Smooth muscle cell (in vitro differentiated cells): Measurements from ENCODE around the gene PKP4. TPM values are rescaled to one million over a fixed set of nuclear protein-coding genes. Genes with fewer than 3 reads are reported as not detected.

Source experiments
- DNase-seq: peaks from one replicate; lab custom pipeline; 2025; ENCODE audit not compliant: unreplicated experiment; lab: John Stamatoyannopoulos, UW
- H2AFZ ChIP-seq: fragments of 200-600 bp; sonication (generic); 2 replicates; pipeline ENCODE4 v1.6.0; 2016; ENCODE audit warnings: antibody characterized with exemption, low read depth, mild to moderate bottlenecking
- H3F3A ChIP-seq: fragments of 200-600 bp; sonication (generic); 2 replicates; pipeline ENCODE4 v1.6.0; 2017; ENCODE audit warnings: antibody characterized with exemption, low read depth
- H3K27ac ChIP-seq: fragments of 200-600 bp; sonication (generic); 2 replicates; pipeline ENCODE4 v1.5.1; 2016; ENCODE audit warnings: low read depth, mild to moderate bottlenecking
- H3K27me3 ChIP-seq: fragments of 200-600 bp; sonication (generic); 2 replicates; pipeline ENCODE4 v1.6.1; 2016; ENCODE audit warnings: low read depth, mild to moderate bottlenecking
- H3K36me3 ChIP-seq: fragments of 200-600 bp; sonication (generic); 2 replicates; pipeline ENCODE4 v1.5.1; 2016; ENCODE audit warnings: low read depth
- H3K4me1 ChIP-seq: fragments of 200-600 bp; sonication (generic); 2 replicates; pipeline ENCODE4 v1.5.1; 2016; ENCODE audit warnings: low read depth
- H3K4me2 ChIP-seq: fragments of 200-600 bp; sonication (generic); 2 replicates; pipeline ENCODE4 v1.6.0; 2016; ENCODE audit warnings: mild to moderate bottlenecking
- H3K4me3 ChIP-seq: fragments of 200-600 bp; sonication (generic); 2 replicates; pipeline ENCODE4 v1.5.1; 2016; ENCODE audit warnings: mild to moderate bottlenecking
- H3K79me2 ChIP-seq: fragments of 200-600 bp; sonication (generic); 2 replicates; pipeline ENCODE4 v1.6.0; 2016; ENCODE audit warnings: low read depth, mild to moderate bottlenecking
- H3K9ac ChIP-seq: fragments of 200-600 bp; sonication (generic); 2 replicates; pipeline ENCODE4 v1.6.0; 2016; ENCODE audit warnings: low read depth
- H3K9me3 ChIP-seq: fragments of 200-600 bp; sonication (generic); replicated peaks from 2 replicates; pipeline ENCODE4 v1.5.1; 2016; ENCODE audit warnings: low read depth
- H4K20me1 ChIP-seq: fragments of 200-600 bp; sonication (generic); 2 replicates; pipeline ENCODE4 v1.6.0; 2016; ENCODE audit warnings: low read depth
- WGBS: methylation state at CpG from one replicate; pipeline ENCODE4 v1.1.7; 2016; ENCODE audit warnings: low lambda C conversion rate; 5-methylcytosine and 5-hydroxymethylcytosine counted together
- polyA plus RNA-seq: library from polyadenylated mRNA; unstranded; fragments of >200 nt; fragmentation: Nextera tagmentation; extraction: Ambion mirVana; gene quantifications from 2 replicates; pipeline ENCODE4 v1.2.1, GENCODE V29; 2016
- total RNA-seq: library from RNA; depleted of rRNA; stranded (reverse); fragments of >200 nt; gene quantifications from 2 replicates; pipeline ENCODE4 v1.2.3, GENCODE V29; 2014
- TF ChIP-seq, protein P1 (sequence below): fragments of 200-600 bp; sonication (generic); IDR thresholded peaks from 2 replicates; pipeline ENCODE4 v1.5.1; 2017; ENCODE audit warnings: borderline replicate concordance, mild to moderate bottlenecking, antibody characterized with exemption; ENCODE audit not compliant: insufficient read depth, poor library complexity, severe bottlenecking

PKP4 gene
- total and polyA plus RNA-seq, 2 experiments from 2014 or later = 2.4 to 14.0 TPM

DNA sequence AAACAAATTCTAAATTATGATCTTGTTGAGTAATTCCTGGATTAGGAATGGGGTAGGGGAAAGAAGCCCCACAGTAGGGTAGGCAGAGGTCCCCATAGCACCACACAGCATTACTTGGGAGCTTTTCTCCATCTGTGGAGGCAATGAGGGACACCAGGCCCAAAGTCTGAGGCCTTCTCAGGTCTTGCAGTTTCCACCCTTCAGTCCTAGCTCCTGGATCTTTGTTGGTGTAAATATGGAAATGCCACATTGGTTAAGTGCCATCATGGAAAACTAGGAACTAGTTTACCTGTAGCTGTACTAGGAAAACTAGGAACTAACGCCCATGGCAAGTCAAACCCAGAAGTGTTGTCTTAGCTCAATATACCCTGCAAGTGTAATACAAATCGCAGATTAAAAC is 225.1 kb downstream of the PKP4 start:
- Histone ChIP-seq H3K9me3 (no peaks in the 10 kb centered on the region), H3F3A (no peaks in the 10 kb centered on the region), H3K27ac (no peak overlapping the region), H3K79me2 (no peaks in the 10 kb centered on the region), H3K27me3 (no peaks in the 10 kb centered on the region), H2AFZ (no peak overlapping the region), H4K20me1 (no peaks in the 10 kb centered on the region), H3K4me2 (no peak overlapping the region), H3K4me1 (no peaks in the 10 kb centered on the region), H3K4me3 (no peak overlapping the region), H3K9ac (no peak overlapping the region), H3K36me3 (no peaks in the 10 kb centered on the region)
- DNase-seq = no peak
- TF ChIP-seq, protein P1, sequence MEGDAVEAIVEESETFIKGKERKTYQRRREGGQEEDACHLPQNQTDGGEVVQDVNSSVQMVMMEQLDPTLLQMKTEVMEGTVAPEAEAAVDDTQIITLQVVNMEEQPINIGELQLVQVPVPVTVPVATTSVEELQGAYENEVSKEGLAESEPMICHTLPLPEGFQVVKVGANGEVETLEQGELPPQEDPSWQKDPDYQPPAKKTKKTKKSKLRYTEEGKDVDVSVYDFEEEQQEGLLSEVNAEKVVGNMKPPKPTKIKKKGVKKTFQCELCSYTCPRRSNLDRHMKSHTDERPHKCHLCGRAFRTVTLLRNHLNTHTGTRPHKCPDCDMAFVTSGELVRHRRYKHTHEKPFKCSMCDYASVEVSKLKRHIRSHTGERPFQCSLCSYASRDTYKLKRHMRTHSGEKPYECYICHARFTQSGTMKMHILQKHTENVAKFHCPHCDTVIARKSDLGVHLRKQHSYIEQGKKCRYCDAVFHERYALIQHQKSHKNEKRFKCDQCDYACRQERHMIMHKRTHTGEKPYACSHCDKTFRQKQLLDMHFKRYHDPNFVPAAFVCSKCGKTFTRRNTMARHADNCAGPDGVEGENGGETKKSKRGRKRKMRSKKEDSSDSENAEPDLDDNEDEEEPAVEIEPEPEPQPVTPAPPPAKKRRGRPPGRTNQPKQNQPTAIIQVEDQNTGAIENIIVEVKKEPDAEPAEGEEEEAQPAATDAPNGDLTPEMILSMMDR = no peak
- 98% methylated on average over 2 of the region's 2 CpGs for WGBS

DNA sequence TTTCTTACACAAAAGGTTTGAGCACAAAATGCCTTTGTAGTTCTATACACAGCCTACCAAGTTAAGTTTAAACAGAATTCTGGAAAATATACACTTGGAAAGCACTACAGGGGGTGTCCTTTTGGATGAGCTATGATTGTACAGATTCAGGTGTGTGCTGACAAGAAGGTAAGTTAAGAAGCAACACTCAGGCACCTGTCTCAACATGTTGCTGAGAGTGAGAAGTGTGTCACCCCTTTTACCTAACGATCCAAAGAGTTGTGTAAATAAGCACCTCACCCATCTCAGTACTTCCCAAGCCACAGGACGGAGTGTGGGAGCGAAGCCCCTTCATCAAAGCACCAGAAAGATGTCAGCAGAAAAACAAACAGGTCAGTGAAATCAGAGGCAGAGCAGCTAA is 228.9 kb downstream of the PKP4 start:
- Histone ChIP-seq H4K20me1 (no peaks in the 10 kb centered on the region), H3K9ac (no peak overlapping the region), H3K4me2 (no peak overlapping the region), H2AFZ (no peak overlapping the region), H3K79me2 (no peaks in the 10 kb centered on the region), H3K27ac (no peak overlapping the region), H3K4me1 (no peaks in the 10 kb centered on the region), H3K36me3 (no peaks in the 10 kb centered on the region), H3F3A (no peaks in the 10 kb centered on the region), H3K4me3 (no peak overlapping the region), H3K9me3 (no peaks in the 10 kb centered on the region), H3K27me3 (no peaks in the 10 kb centered on the region)
- WGBS = 77% methylated on average over 3 of the region's 3 CpGs
- no peak for DNase-seq
- TF ChIP-seq, protein P1 = no peak

DNA sequence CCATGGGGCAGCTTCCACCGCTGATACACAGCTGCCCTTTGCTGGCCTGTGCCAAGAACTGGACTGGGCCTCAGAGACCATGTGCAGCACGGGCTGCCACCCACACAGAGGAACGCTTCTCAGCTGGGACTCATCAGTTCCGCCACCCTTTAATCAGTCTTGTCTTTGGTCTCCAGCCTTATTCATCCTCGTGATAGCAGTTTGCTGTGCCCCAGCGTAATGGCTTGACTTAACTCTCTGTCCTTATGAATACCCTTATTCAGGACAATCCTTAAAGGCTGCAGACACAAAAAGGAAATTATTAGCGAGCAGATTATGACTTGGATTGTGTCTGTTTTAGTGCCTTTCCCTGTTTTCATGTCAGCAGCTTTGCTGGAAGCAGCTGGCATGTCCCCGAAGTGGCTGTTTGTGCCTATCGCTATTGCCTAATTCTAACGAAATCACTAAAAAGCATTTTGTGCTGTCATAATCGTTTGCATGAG is 229.5 kb downstream of the PKP4 start:
- 31% methylated on average over 11 of the region's 11 CpGs for WGBS
- H4K20me1 ChIP-seq = no peaks in the 10 kb centered on the region
- no peaks in the 10 kb centered on the region for H3K4me1 ChIP-seq
- H3K9ac ChIP-seq = no peak overlapping the region
- no peak overlapping the region for H3K4me3 ChIP-seq
- H3K27ac ChIP-seq = no peak overlapping the region
- H3K4me2 ChIP-seq = peak overlapping the region; percentile 70
- H3K36me3 ChIP-seq = no peaks in the 10 kb centered on the region
- DNase-seq = peak; percentile 4
- H2AFZ ChIP-seq = no peak overlapping the region
- H3K9me3 ChIP-seq = no peaks in the 10 kb centered on the region
- no peaks in the 10 kb centered on the region for H3F3A ChIP-seq
- H3K27me3 ChIP-seq = no peaks in the 10 kb centered on the region
- TF ChIP-seq, protein P1 = no peak
- no peaks in the 10 kb centered on the region for H3K79me2 ChIP-seq

DNA sequence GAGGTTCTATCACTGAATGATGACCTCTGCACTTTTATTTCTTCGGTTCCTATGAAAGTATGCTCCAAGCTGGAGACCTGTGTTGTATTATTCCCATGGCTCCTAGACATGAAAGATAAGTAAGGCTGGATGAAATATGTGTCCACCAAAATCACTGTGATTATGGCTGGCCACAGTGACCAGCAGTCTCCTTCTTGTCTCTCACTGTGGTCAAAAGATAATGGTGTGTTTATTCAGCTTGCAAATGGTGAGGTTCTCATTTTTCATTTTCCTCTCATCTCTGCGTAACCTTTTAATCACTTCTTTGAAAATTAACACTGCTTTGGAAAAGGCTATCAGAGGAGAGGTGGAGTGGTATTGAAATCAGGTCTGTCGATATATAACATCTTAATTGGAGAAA is 230.6 kb downstream of the PKP4 start:
- H3K4me3 ChIP-seq = no peak overlapping the region
- H3K79me2 ChIP-seq = no peaks in the 10 kb centered on the region
- no peak overlapping the region for H3K4me2 ChIP-seq
- no peak overlapping the region for H2AFZ ChIP-seq
- 77% methylated on average over 3 of the region's 3 CpGs for WGBS
- no peaks in the 10 kb centered on the region for H3K36me3 ChIP-seq
- no peaks in the 10 kb centered on the region for H3F3A ChIP-seq
- H4K20me1 ChIP-seq = no peaks in the 10 kb centered on the region
- TF ChIP-seq, protein P1 = no peak
- no peak for DNase-seq
- H3K4me1 ChIP-seq = no peaks in the 10 kb centered on the region
- peaks cover 3% of the 10 kb centered on the region for H3K27me3 ChIP-seq
- H3K9ac ChIP-seq = no peak overlapping the region
- H3K9me3 ChIP-seq = no peaks in the 10 kb centered on the region
- no peak overlapping the region for H3K27ac ChIP-seq
